Measurements from ENCODE around the gene SLC25A1. TPM values are rescaled to one million over a fixed set of nuclear protein-coding genes. Genes with fewer than 3 reads are reported as not detected.

SLC25A1 gene
- polyA plus RNA-seq, 2 of the 4 experiments (the other 2 are of a cell fraction) = 11.4 to 60.1 TPM

GRCh38 chr22:19134176-19134831 lies 44.2 kb downstream of the SLC25A1 start:
- TF ChIP-seq MAX (IDR thresholded peaks at IDR 0.05) (no peak), HOXA7 (CRISPR knock-in tag; IDR thresholded peaks at IDR 0.05) (no peak), JUN (IDR thresholded peaks at IDR 0.05) (no peak), SMC3 (IDR thresholded peaks at IDR 0.05) (no peak), EP300 (IDR thresholded peaks at IDR 0.05) (no peak), NR3C1 (IDR thresholded peaks at IDR 0.05) (no peak), CHD2 (IDR thresholded peaks at IDR 0.05; ENCODE audit: low read length, partially characterized antibody) (no peak), NFE2L2 (conservative IDR thresholded peaks at IDR 0.05; ENCODE audit: low read length) (no peak), GATA3 (IDR thresholded peaks at IDR 0.05; ENCODE audit: borderline replicate concordance) (no peak), CBX2 (IDR thresholded peaks at IDR 0.05; ENCODE audit: borderline replicate concordance, low read depth) (no peak), POLR2AphosphoS2 (conservative IDR thresholded peaks at IDR 0.05; ENCODE audit: low read length) (no peak), FOSB (CRISPR knock-in tag; IDR thresholded peaks at IDR 0.05) (no peak), TP53 (CRISPR knock-in tag; IDR thresholded peaks at IDR 0.05) (no peak), BCL3 (IDR thresholded peaks at IDR 0.05) (no peak), REST (IDR thresholded peaks at IDR 0.05) (no peak), ATOH8 (CRISPR knock-in tag; IDR thresholded peaks at IDR 0.05; ENCODE audit: low read depth) (no peak), ZSCAN20 (CRISPR knock-in tag; IDR thresholded peaks at IDR 0.05) (no peak)
- no peak for DNase-seq (ENCODE audit: low read depth in 1 of 2, low spot score in 1 of 2)
- WGBS (ENCODE audit: missing lambda C conversion rate) = 91% methylated on average over 8 of the region's 21 CpGs
- CTCF ChIA-PET = interaction anchor here (2.0 kb wide), 1 partner anchor 10 kb away, joined by 15 read pairs; the partner anchor contains the start of gene ESS2
- Histone ChIP-seq H3K27ac (no peak overlapping the region), H3K4me1 (no peaks in the 10 kb centered on the region), H3K4me2 (no peak overlapping the region), H3K4me3 (no peak overlapping the region), H3K9me3 (no peaks in the 10 kb centered on the region)
- no peak; a peak in 1 of 6 replicates for ATAC-seq
- FAIRE-seq = no peak
- POLR2A ChIA-PET = interaction anchor here (1.0 kb wide), 1 partner anchor 13 kb away, joined by 3 read pairs; no protein-coding TSS in a partner anchor

GRCh38 chr22:19133561-19133960 lies 45.0 kb downstream of the SLC25A1 start:
- no peaks in the 10 kb centered on the region for H3K9me3 ChIP-seq
- H3K27ac ChIP-seq = no peak overlapping the region
- no peak overlapping the region for H3K4me3 ChIP-seq
- FAIRE-seq (no peak), DNase-seq (ENCODE audit: low read depth in 1 of 2, low spot score in 1 of 2) (no peak), ATAC-seq (no peak)
- POLR2A ChIA-PET = interaction anchor here (1.0 kb wide), 1 partner anchor 12 kb away, joined by 3 read pairs; no protein-coding TSS in a partner anchor
- CTCF ChIA-PET = interaction anchor here (0.7 to 2.0 kb wide), 2 partner anchors 11 to 45 kb away, joined by 4 to 15 read pairs; partner anchors contain the start of genes ESS2 and SLC25A1
- no peaks in the 10 kb centered on the region for H3K4me1 ChIP-seq
- no peak for TF ChIP-seq ZFP36 (IDR thresholded peaks at IDR 0.05; ENCODE audit: borderline replicate concordance, partially characterized antibody)
- TF ChIP-seq JUN (IDR thresholded peaks at IDR 0.05) = no peak
- TF ChIP-seq HOXA7 (CRISPR knock-in tag; IDR thresholded peaks at IDR 0.05) = no peak
- TF ChIP-seq EHMT2 (IDR thresholded peaks at IDR 0.05; ENCODE audit: low read depth) = no peak
- TF ChIP-seq KDM5A (IDR thresholded peaks at IDR 0.05) = no peak
- no peak for TF ChIP-seq FOSB (CRISPR knock-in tag; IDR thresholded peaks at IDR 0.05)
- TF ChIP-seq RCOR1 (IDR thresholded peaks at IDR 0.05; ENCODE audit: low read depth, low read length) = no peak
- no peak for TF ChIP-seq FOXS1 (CRISPR knock-in tag; IDR thresholded peaks at IDR 0.05)
- no peak for TF ChIP-seq SMC3 (IDR thresholded peaks at IDR 0.05)
- no peak for TF ChIP-seq JUNB (IDR thresholded peaks at IDR 0.05)
- TF ChIP-seq ZC3H11A (IDR thresholded peaks at IDR 0.05) = no peak
- no peak for TF ChIP-seq EP300 (IDR thresholded peaks at IDR 0.05)
- no peak for TF ChIP-seq FOSL2 (IDR thresholded peaks at IDR 0.05)
- TF ChIP-seq FOSL2 (CRISPR knock-in tag; IDR thresholded peaks at IDR 0.05) = no peak
- TF ChIP-seq ATOH8 (CRISPR knock-in tag; IDR thresholded peaks at IDR 0.05; ENCODE audit: low read depth) = no peak
- no peak for TF ChIP-seq RFX5 (IDR thresholded peaks at IDR 0.05)
- TF ChIP-seq HOXB13 (CRISPR knock-in tag; IDR thresholded peaks at IDR 0.05; ENCODE audit: low read depth) = no peak
- TF ChIP-seq KDM1A (IDR thresholded peaks at IDR 0.05; ENCODE audit: low read depth) = no peak
- TF ChIP-seq GATA3 (IDR thresholded peaks at IDR 0.05; ENCODE audit: borderline replicate concordance) = no peak
- TF ChIP-seq CHD4 (IDR thresholded peaks at IDR 0.05; ENCODE audit: borderline replicate concordance) = no peak
- WGBS (ENCODE audit: missing lambda C conversion rate) = 85% methylated on average over 7 of the region's 13 CpGs
- no peak overlapping the region for H3K4me2 ChIP-seq

All from A549 (cell line).